ENCODE results near the gene SERF2. TPM values are rescaled to one million over a fixed set of nuclear protein-coding genes. Genes with fewer than 3 reads are reported as not detected.
"Not testable (repeated sequence)": the region's sequence is repeated elsewhere in the genome, so short reads cannot be mapped to it uniquely, and the experiment has no call there.

The SERF2 gene
- total RNA-seq, 4 donors from 2014 or later = 486 to 741 (median 626) TPM

DNA sequence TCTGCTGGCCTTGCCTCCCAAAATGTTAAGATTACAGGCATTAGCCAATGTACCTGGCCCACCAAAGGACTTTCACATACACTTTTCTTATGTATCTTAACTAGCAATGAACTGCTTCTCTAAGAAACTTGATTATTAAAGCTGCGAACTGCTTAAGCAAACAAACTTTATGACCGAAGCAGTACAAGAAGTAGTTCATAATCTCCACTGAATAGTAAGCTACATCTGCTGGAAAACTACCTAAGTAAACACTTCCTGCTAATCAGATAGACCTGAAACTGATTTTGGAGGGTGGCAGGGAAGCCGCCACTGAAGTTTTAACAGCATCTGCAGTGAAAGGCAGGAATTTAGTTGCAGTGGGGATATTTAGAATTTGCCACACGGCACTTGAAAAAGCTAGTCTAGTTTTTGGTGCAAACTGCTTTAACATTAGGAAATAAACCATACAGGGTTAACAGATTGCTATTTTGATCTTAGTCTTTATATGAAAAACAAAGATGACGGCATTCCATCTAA is 16.4 kb downstream of the SERF2 start:
- 95 to 96% methylated on average over 5 of the region's 5 CpGs for WGBS, 2 donors
- TF ChIP-seq, protein P1, sequence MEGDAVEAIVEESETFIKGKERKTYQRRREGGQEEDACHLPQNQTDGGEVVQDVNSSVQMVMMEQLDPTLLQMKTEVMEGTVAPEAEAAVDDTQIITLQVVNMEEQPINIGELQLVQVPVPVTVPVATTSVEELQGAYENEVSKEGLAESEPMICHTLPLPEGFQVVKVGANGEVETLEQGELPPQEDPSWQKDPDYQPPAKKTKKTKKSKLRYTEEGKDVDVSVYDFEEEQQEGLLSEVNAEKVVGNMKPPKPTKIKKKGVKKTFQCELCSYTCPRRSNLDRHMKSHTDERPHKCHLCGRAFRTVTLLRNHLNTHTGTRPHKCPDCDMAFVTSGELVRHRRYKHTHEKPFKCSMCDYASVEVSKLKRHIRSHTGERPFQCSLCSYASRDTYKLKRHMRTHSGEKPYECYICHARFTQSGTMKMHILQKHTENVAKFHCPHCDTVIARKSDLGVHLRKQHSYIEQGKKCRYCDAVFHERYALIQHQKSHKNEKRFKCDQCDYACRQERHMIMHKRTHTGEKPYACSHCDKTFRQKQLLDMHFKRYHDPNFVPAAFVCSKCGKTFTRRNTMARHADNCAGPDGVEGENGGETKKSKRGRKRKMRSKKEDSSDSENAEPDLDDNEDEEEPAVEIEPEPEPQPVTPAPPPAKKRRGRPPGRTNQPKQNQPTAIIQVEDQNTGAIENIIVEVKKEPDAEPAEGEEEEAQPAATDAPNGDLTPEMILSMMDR (IDR thresholded peaks at IDR 0.05) = no peak
- TF ChIP-seq POLR2A (IDR thresholded peaks at IDR 0.05) = no peak
- DNase-seq (ENCODE audit: low spot score in 2 of 2) = no peak
- no peak overlapping the region for H3K4me3 ChIP-seq (ENCODE audit: low read depth, poor library complexity, severe bottlenecking)
- intact Hi-C loops (cut with DNase I; ENCODE audit: low total_unique reads) = no loop called here

DNA sequence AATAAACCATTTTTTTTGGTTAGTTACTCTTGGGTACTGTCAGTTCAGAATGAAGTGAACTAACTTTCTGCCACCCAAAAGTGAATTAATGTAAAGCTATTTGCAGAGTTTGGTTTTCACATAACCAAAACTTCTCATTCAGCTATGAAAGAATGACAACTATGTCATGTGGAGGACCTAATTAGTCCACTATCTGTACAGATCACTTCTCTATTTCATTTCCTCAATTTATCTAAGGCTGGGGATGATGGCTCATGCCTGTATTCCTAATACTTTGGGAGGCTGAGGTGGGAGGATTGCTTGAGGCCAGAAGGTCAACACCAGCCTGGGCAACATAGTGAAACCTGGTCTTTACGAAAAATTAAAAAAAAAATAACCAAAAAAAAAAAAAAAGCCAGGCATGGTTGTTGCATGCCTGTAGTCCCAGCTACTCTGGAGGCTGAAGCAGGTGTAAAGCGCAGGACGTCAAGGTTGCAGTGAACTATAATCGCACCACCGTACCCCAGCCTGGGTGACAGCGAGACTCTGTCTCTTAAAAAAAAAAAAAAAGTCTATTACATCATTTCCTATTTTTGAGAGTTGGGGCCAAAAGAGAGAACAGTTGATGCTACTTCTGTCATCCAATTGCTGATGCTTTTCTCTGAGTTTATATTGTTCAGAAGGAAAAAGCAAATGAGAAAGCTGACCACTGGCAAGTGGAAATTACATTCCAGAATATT is 17.0 kb downstream of the SERF2 start:
- 87 to 92% methylated on average over 6 of the region's 6 CpGs for WGBS, 2 donors
- no peak for DNase-seq (ENCODE audit: low spot score in 2 of 2)
- no peak overlapping the region for H3K4me3 ChIP-seq (ENCODE audit: low read depth, poor library complexity, severe bottlenecking)
- no peak for TF ChIP-seq POLR2A (IDR thresholded peaks at IDR 0.05)
- TF ChIP-seq, protein P1 (IDR thresholded peaks at IDR 0.05) = no peak
- intact Hi-C loops (cut with DNase I; ENCODE audit: low total_unique reads) = no loop called here

DNA sequence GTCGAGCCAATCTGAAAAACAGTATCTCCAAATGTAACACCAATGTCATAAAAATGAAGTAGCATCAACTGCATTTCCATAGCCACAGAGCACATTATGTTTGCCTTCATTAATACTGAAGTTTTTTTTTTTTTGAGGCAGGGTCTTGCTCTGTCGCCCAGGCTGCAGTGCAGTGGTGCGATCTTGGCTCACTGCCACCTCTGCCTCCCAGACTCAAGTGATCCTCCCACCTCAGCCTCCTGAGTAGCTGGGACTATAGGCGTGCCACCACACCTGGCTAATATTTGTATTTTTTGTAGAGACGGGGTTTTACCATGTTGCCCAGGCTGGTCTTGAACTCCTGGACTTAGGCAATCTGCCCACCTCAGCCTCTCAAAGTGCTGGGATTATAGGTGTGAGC is 22.9 kb downstream of the SERF2 start:
- H3K4me3 ChIP-seq (ENCODE audit: low read depth, poor library complexity, severe bottlenecking); intact Hi-C loops (cut with DNase I; ENCODE audit: low total_unique reads); DNase-seq (ENCODE audit: low spot score in 2 of 2): not testable (repeated sequence)
- WGBS, 2 donors = 90 to 92% methylated on average over 5 of the region's 5 CpGs

DNA sequence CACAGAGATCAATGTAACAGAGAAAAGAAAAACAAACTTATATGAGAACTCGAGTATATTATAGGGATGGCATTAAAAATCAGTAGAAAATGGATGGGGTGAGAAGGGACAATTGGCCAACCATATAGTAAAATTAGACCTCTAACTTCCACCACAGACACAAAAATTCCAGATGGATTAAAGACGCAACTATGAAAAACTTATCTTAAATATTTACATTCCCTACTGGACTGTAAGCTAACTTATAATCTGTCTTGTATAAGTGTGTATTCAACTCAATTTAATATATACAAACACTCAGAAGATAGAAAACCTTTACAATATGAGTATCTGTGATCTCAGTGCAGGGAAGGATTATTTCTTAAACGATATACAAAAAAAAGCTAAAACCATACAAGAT is 29.4 kb downstream of the SERF2 start:
- intact Hi-C loops (cut with DNase I; ENCODE audit: low total_unique reads) = no loop called here
- 76 to 81% methylated on average over 3 of the region's 3 CpGs for WGBS, 2 donors
- TF ChIP-seq, protein P1 (IDR thresholded peaks at IDR 0.05) = no peak
- no peak for TF ChIP-seq POLR2A (IDR thresholded peaks at IDR 0.05)
- DNase-seq (ENCODE audit: low spot score in 2 of 2) = no peak
- no peak overlapping the region for H3K4me3 ChIP-seq (ENCODE audit: low read depth, poor library complexity, severe bottlenecking)

DNA sequence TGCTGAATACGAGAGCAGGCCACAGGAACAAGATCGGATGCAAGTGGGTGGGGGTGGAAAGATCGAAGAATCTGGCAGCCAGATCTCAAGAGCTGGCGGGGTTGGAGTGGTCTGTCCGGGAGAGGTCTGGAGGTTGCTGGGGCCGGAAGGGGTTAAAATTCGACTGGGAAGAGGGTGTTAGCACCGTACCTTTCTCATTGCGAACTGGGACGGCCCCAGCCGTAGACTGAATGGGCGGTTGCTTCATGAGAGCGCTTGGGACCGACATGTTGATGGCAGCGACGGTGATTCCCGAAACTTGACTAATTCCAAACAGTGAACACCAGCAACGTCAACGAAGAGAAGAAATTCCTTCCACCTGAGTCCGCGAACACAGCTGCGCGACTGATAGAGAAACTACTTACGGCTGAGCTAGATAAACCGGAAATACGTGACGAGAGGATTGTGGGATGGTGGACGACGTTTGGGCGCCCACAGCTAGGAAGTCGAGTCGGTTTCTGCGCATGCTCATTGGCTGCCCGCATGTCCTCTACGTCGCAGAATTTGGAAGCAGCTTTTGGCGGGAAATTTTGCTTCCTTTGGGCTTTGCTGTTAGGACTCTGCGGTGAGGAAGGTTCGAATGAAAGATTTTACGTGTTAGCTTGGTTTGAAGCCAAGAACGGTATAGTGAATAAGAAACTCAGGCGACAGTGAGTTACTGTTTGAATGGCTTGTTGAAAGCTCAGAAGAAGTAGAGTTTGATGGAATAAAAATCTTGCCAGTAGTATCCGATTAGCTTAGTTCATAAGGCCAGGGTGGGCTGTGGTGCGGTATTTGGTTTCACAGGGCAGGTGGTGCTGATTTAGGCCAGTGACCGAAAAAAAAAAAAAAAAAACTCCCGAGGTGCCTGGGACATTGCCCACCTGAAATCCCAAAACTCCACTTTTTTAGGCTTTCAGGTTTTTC is 32.5 kb downstream of the SERF2 start, which contains the start of gene MFAP1:
MFAP1 (minus strand) TSS at position 389 of the 945 bp plus-strand sequence; CDS start at position 268, 121 bp downstream.
- peak; percentile 96 to 98 for DNase-seq (ENCODE audit: low spot score in 2 of 2)
- TF ChIP-seq, protein P1 (IDR thresholded peaks at IDR 0.05) = no peak
- peak in 1 of 2 donors; percentile 56 for TF ChIP-seq POLR2A (IDR thresholded peaks at IDR 0.05)
- intact Hi-C loops (cut with DNase I; ENCODE audit: low total_unique reads) = no loop called here
- H3K4me3 ChIP-seq (ENCODE audit: low read depth, poor library complexity, severe bottlenecking) = peak within 1 kb of the TSS; percentile 63
- WGBS, 2 donors = 8% methylated on average over 46 of the region's 46 CpGs

DNA sequence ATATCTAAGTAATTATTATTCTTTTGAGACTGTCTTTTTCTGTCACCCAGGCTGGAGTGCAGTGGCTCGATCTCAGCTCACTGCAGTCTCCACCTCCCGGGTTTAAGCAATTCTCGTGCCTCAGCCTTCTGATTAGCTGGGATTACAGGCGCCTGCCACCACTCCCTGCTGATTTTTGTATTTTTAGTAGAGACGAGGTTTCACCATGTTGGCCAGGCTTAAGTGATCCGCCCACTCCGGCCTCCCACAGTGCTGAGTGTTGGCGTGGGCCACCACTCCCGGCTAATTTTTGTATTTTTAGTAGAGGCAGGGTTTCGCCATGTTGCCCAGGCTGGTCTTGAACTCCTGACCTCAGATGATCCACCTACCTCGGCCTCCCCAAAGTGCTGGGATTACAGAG is 33.2 kb downstream of the SERF2 start:
- peak in 1 of 2 donors; percentile 50 for DNase-seq (ENCODE audit: low spot score in 2 of 2)
- intact Hi-C loops (cut with DNase I; ENCODE audit: low total_unique reads); H3K4me3 ChIP-seq (ENCODE audit: low read depth, poor library complexity, severe bottlenecking): not testable (repeated sequence)
- WGBS, 2 donors = 89 to 92% methylated on average over 11 of the region's 11 CpGs

Measured in lower leg skin (tissue), 4 donors.